Measurements from ENCODE around the gene KLHL8.

KLHL8 gene

DNA sequence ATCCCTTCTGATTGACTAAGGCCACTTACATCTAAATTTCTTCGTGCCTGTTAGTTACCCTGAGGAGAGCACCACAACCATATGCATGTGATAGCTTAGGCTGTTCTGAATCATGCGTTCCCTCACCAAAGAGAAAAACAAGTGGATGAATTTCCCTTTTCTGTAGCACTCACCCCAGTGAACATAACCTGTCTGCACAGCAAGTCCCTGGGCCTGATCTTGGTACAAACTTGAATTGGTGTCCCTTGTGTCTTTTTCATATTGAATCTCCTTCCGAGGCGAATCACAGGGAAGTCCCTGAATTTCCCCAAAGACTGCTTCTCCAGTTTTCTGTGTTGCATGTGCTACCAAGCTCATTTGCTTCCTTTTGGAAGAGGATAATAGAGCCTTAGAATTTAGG is 100.4 kb downstream of the KLHL8 start:
- no peak for DNase-seq

DNA sequence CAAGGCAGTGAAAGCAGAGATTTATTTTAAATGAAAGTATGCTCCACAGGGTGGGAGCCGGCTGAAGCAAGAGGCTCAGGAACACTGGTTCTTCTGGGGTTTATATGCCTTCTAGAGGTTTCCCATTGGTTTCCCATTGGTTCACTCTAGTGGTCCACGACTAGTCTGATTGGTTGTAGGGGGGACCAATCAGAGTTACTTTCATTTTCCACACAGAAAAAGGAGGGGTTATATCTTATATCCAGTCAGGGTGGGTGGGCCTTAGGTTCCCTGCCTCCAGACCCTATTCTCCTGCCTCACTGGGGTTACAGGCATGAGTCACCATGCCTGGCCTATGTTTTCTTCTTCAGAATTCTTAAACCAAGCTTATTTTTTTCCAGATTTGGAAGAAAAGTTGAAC is 101.6 kb downstream of the KLHL8 start:
- DNase-seq = no peak

DNA sequence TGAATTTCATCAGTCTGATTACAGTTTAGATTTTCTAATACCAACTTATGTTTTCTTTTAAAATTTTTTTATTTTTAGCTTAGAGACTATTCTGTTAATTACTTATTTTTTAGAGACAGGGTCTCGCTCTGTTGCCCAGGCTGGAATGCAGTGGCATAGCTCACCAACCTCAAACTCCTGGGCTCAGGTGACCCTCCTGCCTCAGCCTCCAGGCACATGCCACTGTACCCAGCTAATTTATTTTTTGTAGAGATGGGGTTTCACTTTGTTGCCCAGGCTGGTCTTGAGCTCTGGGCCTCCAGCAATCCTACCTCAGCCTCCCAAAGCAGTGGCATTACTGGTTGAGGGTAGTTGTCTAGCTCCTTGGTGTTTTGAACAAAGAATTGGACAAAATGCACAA is 102.0 kb downstream of the KLHL8 start:
- no peak for DNase-seq

DNA sequence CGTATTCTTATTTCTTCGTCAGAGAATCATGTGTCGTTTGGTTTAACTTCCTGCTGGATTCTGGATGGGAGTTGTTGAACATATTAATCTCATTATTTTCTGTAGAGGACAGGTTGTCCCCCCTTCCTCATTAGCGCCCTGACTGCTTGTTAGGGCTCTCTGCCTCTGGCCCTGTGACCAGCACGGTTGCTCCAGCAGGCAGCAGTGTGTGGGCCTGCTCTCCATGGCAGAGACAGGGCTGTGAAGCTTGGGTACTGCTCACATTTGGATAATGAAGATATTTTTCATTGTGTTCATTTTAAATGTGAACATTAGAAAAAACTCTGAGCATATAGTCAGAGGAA is 102.7 kb downstream of the KLHL8 start:
- no peak for DNase-seq

DNA sequence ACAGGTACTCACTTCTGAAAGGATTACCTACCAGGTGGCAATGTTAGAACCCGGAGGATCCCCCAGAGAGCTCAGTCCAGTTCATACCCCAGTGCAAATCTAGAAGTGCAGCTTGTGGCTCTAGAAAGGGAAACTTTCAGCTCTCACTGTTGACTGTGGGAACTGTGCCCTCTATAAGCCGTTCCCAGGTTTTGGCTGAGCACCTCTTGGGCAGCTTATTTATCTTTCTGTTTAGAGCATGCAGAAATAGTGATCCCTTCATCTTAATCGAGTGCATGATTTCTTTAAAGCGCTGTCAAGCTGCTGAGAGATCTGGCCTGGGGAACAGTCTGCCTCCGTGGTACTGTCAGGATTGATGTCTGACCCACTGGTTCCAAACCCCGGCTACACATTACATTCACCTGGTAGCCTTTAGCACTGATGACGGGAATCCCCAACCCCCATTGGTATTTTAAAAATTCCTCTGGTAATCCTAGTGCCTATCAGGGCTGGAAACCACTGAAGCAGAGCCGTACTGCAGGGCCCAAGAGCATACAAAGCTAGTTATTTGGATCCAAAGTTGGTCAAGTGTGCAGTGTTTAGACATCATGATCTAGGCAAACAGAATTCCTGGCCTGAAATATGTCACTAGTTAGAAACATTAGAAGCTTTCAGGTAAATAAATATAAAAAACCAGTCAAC is 103.2 kb downstream of the KLHL8 start:
- no peak for DNase-seq

DNA sequence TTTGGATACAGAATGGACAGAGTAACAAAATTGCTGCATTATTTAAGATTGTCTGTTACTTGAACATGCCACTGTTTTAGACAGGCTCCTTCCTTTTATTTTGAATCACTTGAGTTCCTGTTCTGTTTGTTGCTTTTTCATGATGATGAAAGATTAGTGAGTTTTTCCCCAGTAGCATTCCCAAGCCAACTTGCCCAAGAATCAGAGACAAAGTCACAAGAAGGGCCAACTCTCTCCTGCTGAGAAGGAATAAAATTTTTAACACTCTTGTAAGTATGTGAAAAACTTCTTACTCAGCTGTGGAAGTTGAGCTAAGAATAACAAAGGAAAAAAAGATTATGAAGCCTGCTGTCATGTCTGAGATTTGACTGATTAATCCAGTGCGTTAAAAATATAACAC is 104.2 kb downstream of the KLHL8 start:
- no peak for DNase-seq

DNA sequence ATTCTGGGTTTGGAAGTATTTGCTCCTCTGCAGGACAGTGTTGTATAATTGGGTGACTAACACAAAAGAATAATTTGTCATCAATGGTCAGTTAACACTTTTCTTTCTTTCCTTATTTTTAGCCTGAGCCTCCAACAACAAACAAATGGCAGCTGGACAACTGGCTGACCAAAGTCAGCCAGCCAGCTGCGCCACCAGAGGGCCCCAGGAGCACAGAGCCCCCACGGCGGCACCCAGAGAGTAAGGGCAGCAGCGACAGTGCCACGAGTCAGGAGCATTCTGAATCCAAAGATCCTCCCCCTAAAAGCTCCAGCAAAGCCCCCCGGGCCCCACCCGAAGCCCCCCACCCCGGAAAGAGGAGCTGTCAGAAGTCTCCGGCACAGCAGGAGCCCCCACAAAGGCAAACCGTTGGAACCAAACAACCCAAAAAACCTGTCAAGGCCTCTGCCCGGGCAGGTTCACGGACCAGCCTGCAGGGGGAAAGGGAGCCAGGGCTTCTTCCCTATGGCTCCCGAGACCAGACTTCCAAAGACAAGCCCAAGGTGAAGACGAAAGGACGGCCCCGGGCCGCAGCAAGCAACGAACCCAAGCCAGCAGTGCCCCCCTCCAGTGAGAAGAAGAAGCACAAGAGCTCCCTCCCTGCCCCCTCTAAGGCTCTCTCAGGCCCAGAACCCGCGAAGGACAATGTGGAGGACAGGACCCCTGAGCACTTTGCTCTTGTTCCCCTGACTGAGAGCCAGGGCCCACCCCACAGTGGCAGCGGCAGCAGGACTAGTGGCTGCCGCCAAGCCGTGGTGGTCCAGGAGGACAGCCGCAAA is 106.0 kb downstream of the KLHL8 start:
- DNase-seq = no peak

DNA sequence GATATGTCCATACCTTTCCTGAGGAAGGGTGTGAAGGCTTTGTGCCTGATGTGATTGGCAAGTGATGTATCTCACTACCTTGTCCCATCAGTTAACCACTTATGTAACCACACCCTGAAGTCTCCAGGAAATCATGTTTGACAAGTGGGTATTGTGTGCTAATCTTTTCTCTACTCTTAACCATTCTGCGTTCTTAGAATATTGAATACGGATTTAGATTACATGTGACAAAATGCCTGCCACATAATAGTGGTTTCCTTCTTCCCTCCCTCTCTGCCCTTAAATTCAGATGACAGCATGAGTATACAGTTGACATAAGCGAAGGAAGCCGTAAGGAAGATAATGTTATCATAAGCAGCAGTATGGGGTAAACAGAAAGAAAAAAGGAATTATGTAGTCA is 108.4 kb downstream of the KLHL8 start:
- DNase-seq = no peak
